ENCODE measurements around the gene PUM2. TPM values are rescaled to one million over a fixed set of nuclear protein-coding genes. Genes with fewer than 3 reads are reported as not detected.

Gene PUM2
- total and polyA plus RNA-seq, 2 of the 8 experiments (the other 6 are each of a cell fraction or from before 2014, with no cell fraction given), result 46.6 to 114 TPM

DNA sequence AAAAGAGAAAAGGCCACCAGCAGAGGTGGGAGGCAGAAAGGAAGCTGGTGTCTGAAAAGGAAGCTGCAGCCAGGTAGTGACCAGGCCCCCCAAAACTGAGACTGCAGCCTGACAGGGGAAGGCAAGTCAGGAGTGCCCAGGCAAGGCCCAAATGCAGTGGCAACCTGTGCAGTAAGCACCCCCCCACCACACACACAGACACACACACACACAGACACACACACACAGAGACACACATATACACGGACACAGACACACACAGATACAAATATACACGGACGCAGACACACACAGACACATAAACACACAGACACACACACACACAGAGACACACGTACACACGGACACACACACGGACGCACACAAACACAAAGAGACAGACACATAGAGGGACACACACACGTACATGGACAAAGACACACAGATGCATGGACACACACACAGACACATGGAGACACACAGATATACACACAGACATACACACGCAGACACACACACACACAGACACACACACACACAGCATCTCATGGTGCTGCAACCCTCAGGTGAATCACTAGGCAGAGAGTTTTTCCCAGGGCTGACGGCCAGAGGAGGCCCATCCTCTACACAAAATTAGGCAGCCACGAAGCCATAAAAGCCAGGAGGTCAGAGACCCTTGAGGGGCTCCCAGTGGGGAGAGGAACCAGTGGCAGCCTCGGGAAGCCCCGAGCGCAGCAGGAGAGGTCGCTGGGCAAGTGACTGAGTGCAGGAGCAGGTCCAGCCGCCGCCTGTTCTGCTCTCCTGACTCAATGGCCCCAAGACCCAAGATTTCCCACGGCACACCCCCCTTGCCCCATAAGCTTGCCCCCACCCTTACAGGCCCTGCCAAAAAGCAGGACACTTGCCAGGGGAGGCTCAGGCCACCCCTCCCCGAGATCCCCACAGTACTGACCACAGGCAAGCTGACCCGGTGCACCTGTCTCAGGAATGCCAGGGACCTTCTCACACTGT is 132.0 kb downstream of the PUM2 start (continued):
- no peak for TF ChIP-seq ZNF274 (IDR thresholded peaks at IDR 0.05; ENCODE audit: borderline replicate concordance, extremely low read depth, low read length)
- no peak for TF ChIP-seq BCL11A (IDR thresholded peaks at IDR 0.05; ENCODE audit: low read depth in 2 of 2, low read length in 2 of 2)
- no peak for TF ChIP-seq TAF1 (IDR thresholded peaks at IDR 0.05; ENCODE audit: low read depth, low read length)

Data from H1 (cell line).